Measurements from ENCODE around the gene HAT1.

- TF ChIP-seq CTCF (IDR thresholded peaks at IDR 0.05; ENCODE audit: low read depth, low read length, missing input control) = no peak
- TF ChIP-seq RAD21 (IDR thresholded peaks at IDR 0.05) = no peak
- TF ChIP-seq SP1 (IDR thresholded peaks at IDR 0.05) = no peak
- no peak for TF ChIP-seq MAX (IDR thresholded peaks at IDR 0.05)
- TF ChIP-seq NR2F2 (IDR thresholded peaks at IDR 0.05) = no peak
- TF ChIP-seq ZBTB33 (IDR thresholded peaks at IDR 0.05) = no peak
- no peak for TF ChIP-seq HNF4A (conservative IDR thresholded peaks at IDR 0.05)
- TF ChIP-seq FOXA1 (IDR thresholded peaks at IDR 0.05) = no peak
- no peak for TF ChIP-seq YY1 (IDR thresholded peaks at IDR 0.05)
- no peak for TF ChIP-seq TAF1 (conservative IDR thresholded peaks at IDR 0.05)
- TF ChIP-seq REST (IDR thresholded peaks at IDR 0.05) = no peak
Observed at GRCh38 chr2:171958475-171958874, 36.2 kb downstream of the HAT1 start.

Data from liver (tissue), 3 donors.